CD1c-positive myeloid dendritic cell (primary cell): ENCODE results near the gene SOX4.

Source experiments
- DNase-seq: peaks from one replicate; pipeline ENCODE4 v3.0.0-alpha.2; 2016; ENCODE audit errors: extremely low spot score

The SOX4 gene

GRCh38 chr6:21593927-21594415, 420 bp downstream of the SOX4 start:
- DNase-seq: no peak

GRCh38 chr6:21594416-21595281, 1.1 kb downstream of the SOX4 start:
- DNase-seq: peak; percentile 86

DNA sequence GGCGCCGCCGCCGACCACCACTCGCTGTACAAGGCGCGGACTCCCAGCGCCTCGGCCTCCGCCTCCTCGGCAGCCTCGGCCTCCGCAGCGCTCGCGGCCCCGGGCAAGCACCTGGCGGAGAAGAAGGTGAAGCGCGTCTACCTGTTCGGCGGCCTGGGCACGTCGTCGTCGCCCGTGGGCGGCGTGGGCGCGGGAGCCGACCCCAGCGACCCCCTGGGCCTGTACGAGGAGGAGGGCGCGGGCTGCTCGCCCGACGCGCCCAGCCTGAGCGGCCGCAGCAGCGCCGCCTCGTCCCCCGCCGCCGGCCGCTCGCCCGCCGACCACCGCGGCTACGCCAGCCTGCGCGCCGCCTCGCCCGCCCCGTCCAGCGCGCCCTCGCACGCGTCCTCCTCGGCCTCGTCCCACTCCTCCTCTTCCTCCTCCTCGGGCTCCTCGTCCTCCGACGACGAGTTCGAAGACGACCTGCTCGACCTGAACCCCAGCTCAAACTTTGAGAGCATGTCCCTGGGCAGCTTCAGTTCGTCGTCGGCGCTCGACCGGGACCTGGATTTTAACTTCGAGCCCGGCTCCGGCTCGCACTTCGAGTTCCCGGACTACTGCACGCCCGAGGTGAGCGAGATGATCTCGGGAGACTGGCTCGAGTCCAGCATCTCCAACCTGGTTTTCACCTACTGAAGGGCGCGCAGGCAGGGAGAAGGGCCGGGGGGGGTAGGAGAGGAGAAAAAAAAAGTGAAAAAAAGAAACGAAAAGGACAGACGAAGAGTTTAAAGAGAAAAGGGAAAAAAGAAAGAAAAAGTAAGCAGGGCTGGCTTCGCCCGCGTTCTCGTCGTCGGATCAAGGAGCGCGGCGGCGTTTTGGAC, 2.0 kb downstream of the SOX4 start:
- DNase-seq: peak; percentile 28

DNA sequence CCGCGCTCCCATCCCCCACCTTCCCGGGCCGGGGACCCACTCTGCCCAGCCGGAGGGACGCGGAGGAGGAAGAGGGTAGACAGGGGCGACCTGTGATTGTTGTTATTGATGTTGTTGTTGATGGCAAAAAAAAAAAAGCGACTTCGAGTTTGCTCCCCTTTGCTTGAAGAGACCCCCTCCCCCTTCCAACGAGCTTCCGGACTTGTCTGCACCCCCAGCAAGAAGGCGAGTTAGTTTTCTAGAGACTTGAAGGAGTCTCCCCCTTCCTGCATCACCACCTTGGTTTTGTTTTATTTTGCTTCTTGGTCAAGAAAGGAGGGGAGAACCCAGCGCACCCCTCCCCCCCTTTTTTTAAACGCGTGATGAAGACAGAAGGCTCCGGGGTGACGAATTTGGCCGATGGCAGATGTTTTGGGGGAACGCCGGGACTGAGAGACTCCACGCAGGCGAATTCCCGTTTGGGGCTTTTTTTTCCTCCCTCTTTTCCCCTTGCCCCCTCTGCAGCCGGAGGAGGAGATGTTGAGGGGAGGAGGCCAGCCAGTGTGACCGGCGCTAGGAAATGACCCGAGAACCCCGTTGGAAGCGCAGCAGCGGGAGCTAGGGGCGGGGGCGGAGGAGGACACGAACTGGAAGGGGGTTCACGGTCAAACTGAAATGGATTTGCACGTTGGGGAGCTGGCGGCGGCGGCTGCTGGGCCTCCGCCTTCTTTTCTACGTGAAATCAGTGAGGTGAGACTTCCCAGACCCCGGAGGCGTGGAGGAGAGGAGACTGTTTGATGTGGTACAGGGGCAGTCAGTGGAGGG, 2.8 kb downstream of the SOX4 start:
- DNase-seq: peak; percentile 55

DNA sequence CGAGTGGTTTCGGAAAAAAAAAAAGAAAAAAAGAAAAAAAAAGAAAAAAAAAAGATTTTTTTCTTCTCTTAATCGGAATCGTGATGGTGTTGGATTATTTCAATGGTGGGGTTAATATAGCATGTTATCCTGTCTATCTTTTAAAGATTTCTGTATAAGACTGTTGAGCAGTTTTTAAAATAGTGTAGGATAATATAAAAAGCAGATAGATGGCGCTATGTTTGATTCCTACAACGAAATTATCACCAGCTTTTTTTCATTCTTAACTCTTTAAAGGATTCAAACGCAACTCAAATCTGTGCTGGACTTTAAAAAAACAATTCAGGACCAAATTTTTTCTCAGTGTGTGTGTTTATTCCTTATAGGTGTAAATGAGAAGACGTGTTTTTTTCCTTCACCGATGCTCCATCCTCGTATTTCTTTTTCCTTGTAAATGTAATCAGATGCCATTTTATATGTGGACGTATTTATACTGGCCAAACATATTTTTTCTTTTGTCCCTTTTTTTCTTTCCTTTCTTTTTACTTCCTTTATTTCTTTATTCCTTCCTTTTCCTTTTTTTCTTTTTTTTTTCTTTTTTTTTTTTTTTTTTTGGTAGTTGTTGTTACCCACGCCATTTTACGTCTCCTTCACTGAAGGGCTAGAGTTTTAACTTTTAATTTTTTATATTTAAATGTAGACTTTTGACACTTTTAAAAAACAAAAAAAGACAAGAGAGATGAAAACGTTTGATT, 3.6 kb downstream of the SOX4 start:
- peak; percentile 50 for DNase-seq

DNA sequence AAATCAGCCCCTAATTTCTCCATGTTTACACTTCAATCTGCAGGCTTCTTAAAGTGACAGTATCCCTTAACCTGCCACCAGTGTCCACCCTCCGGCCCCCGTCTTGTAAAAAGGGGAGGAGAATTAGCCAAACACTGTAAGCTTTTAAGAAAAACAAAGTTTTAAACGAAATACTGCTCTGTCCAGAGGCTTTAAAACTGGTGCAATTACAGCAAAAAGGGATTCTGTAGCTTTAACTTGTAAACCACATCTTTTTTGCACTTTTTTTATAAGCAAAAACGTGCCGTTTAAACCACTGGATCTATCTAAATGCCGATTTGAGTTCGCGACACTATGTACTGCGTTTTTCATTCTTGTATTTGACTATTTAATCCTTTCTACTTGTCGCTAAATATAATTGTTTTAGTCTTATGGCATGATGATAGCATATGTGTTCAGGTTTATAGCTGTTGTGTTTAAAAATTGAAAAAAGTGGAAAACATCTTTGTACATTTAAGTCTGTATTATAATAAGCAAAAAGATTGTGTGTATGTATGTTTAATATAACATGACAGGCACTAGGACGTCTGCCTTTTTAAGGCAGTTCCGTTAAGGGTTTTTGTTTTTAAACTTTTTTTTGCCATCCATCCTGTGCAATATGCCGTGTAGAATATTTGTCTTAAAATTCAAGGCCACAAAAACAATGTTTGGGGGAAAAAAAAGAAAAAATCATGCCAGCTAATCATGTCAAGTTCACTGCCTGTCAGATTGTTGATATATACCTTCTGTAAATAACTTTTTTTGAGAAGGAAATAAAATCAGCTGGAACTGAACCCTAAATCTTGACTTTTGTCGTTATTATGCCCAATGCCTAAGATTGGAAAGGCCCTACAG, 4.5 kb downstream of the SOX4 start:
- no peak for DNase-seq

DNA sequence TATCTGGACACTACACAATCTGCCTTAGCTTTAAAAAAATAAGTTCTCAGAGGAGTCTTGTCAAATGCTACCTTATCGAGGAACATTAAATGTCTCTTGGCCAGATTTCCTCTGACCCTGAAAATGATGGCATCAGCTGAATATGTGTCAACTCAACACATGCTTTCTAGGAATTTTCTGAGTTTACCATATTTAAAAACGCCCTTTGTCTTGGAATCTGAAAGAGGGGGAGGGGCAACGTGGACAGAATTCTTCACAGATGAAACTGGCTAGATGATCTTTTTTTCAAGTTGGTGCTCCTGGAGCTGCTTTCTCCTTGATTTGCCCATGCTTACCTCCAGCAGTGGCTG, 5.1 kb downstream of the SOX4 start:
- DNase-seq: no peak

DNA sequence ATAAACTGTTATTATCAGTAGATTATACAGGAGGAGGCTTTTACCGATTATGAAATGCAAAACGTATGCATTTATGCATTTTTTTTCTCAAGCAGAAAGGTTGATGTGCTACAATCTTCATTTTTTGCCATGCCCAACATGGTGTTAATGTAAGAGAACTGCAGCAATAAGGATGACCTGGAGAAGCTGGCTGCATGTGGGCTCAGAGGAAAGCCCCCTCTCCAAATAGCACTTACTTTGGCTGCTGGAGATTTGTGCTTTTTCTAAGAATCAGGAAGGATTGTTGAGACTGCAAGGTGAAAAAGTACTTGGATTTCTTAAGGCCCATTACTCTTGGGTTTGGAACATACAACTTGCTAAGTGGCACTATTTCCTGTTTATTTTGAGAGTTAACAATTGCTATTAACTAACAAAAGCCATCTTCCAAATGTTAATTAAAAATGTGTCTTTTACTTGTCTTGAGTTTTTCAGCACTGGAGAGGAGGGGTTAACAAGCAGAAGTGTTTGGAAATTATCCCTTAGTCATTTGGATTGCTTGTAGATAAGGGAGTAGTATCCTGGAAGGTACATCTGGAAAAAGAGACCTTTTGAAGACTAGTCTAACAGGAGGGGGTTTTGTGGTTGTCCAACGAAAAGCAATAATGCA, 5.6 kb downstream of the SOX4 start:
- DNase-seq: no peak

DNA sequence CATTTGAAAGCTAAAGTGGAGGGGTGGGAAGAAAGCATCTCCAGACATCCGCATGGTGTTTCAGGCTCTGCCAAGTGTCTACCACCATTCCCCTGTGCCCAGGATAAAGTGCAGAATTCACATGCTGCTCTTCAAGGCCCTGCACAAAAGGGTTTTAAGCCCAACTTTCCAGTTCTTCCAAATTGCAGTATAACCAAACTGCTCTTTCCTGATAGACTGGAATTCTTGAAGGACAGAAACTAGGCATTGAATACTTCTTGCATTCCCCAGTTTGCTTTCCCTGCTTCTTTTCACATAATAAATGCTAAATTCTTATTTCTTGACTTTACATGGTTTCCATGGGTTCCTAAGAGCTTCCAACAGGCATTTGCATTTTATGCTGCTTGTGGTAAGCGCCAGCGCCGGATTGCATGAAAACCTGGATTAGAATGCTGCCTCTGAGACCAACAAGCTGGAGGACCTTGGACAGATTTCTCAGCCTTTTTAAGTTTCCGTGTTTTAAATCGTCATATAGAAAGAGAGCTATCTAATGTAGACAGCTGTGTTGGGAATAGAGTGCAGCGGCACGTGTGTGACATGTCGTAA, 7.9 kb downstream of the SOX4 start:
- no peak for DNase-seq

GRCh38 chr6:21601932-21602390, 8.4 kb downstream of the SOX4 start:
- no peak for DNase-seq

GRCh38 chr6:21603082-21603952, 9.8 kb downstream of the SOX4 start:
- no peak for DNase-seq

DNA sequence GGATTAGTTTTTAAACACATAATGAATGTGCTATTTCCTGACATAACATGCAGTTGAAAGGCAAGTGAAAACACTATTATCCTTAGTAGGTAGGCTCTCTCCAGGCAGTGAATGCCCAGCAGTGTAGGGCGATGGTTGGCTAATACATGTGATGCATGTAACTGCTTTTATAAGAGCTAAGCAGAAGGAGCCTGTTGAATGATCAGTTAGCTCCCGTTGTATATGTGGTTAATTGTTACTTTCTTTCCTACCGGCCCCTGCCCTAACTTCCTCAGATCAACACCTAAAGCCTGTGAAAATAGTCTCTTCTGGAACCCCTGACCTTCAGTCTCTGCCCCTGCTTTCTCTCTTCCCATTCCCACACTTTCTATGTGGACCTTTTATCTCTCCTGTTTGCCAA, 10.5 kb downstream of the SOX4 start:
- DNase-seq: no peak

GRCh38 chr6:21605166-21605565, 11.6 kb downstream of the SOX4 start:
- peak; percentile 18 for DNase-seq

- peak; percentile 41 for DNase-seq
These were observed 15.1 kb downstream of the SOX4 start for GRCh38 chr6:21608601-21609000.

DNA sequence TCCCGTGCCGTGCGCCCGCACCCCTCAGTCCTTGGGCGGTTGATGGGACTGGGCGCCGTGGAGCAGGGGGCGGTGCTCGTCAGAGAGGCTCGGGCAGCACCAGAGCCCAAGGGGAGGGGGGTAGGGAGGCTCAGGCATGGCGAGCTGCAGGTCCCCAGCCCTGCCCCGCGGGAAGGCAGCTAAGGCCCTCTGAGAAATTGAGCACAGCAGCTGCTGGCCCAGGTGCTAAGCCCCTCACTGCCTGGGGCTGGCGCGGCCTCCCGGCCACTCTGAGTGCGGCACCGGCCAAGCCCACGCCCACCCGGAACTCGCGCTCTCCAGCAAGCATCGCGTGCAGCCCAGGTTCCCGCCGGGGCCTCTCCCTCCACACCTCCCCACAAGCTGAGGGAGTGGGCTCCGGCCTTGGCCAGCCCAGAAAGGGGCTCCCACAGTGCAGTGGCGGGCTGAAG, 16.4 kb downstream of the SOX4 start:
- DNase-seq: no peak

- DNase-seq: peak; percentile 30
These were observed 16.8 kb downstream of the SOX4 start for GRCh38 chr6:21610341-21610740.

GRCh38 chr6:21611485-21611884, 17.9 kb downstream of the SOX4 start:
- no peak for DNase-seq

- no peak for DNase-seq
These were observed 18.7 kb downstream of the SOX4 start for GRCh38 chr6:21612067-21612745.
